GM19467 (cell line): ENCODE results near the gene IFIH1.

Experiments used
- ATAC-seq: cut with Tn5 transposase; IDR thresholded peaks from one replicate; pipeline ENCODE4 v1.9.1; 2021; ENCODE audit warnings: mild to moderate bottlenecking, moderate library complexity; ENCODE audit not compliant: unreplicated experiment

Gene IFIH1

DNA sequence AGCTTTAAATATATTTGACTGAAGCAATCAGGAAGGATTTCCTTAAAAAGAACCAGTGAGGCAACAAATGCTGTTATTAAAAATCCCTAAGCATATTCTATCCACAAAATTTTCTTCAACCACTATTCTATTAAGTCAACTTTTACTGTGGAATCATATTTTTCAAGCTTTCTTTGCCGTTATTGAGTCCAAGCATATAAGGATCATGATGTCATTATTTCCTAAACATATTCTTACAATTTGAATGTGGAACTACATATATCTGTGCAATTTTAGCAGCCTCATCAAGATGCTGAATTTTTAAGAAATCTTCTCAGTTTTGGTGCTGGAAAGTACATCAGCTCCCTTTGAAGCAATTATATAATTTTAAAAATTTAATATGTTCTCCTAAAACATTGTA, 5.6 kb downstream of the IFIH1 start:
- no peak for ATAC-seq

DNA sequence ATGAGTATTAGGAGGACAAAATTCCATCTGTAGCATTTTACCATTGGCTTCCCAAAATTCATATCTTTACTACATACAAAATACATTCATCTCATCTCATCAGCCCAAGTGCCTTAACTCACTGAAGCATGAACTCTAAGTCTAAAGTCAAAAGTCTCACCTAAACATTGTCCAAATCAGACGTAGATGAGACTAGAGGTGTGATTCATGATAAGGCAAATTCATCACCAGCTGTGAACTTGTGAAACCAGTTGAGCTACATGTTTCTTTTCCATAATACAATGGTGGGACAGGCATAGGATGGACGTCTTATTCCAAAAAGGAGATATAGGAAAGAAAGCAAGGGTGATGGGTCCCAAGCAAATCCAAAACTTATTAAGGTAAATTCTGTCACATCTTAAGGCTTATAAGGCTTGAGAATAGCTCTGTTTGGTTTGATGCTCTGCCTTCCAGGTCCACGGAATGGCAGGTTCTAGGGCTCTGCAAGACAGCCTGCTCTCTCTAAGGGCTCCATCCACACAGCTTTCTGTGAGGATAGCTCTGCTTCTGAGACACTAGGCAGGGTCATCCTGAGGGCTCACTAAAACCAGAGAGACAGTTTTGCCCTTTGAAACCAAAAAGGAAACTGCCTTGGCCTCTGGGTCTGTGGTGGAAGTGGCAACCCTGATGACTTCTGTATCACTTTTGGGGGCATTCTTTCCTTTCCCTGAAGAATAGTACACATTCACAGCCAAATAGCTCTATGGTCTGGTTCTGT, 9.6 kb downstream of the IFIH1 start:
- peak; percentile 52 for ATAC-seq

DNA sequence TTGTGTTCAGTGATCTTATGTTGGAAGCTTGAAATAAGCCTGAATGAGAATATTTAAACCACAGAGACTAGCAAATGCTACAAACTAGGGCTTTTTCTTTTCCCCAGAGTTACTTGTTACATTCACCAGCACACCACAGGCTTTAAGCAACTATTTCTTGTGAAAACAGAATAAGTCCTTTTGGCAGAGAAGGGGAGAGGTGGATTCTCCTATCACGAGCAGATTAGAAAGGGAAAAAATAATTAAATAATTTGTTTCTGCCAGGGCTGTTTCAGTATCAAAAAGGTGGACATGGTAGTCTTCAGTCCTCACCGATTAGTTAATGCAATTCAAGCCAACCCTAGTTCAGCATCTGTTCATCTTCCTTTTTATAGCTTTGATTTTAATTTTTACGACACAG, 12.6 kb downstream of the IFIH1 start:
- ATAC-seq, result no peak

DNA sequence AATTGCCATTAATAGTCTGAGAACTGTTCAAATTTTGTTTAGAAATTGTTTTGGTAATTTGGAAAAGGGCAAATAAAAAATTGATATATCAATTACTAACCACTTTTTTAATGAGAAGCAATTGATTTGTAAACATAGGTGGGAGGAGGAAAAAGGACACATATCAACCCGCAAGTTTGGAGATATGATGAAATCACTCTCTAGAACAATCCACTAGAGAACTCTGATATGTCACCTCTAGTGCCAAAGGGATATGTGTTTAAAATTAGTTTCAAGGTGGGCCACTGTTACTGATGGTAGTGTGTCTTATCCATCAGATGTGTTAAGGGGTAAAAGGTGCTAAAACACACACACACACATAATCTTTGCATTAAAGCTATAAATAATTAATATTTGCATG, 16.6 kb downstream of the IFIH1 start:
- no peak for ATAC-seq

DNA sequence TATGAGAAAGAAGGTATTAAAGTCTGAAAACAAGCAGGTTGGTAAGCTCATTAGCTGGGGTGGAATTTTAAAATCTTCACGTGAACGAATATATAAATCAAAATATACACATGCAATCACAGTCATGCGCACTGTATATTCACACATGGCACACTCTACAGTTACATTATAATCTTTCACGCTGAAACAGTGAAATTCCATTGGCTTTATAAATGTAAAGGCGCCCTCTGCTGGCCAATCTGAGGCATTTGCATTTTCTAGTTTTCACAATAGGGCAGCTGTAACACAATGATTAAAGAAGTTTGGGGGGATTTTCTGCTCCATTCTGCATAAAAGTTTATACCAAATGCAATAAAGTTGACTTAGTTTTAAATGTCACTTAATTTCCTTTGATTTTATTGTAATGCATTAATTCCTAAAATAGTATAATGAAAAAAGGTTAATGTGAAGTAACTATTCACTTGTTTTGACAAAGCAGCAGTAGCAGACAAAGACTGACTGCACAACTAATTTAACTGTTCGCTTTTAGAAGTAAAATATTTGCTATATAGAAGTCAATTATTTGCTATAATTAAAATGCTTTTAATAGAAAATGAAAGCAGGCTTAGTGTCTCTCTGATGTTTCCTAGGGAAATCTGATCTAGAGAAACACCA, 17.2 kb downstream of the IFIH1 start:
- no peak for ATAC-seq

DNA sequence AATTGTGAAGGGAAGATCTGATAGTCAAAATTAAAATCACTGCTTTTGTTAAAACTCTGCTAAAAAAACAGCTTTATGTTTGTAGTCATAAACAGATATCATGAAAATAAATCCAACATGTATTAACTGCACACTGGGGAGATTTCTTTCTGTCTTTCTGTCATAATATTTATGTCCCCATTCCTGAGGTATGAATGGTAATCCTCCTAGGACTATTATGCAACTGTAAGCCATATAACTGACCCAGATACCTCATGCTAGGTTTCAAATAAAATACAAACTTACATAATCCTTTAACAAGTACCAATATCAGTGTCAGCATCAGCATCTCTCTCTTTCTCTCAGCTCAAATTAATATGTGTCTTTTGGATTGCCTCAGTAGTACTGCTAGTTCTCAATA, 18.2 kb downstream of the IFIH1 start:
- ATAC-seq, result no peak

DNA sequence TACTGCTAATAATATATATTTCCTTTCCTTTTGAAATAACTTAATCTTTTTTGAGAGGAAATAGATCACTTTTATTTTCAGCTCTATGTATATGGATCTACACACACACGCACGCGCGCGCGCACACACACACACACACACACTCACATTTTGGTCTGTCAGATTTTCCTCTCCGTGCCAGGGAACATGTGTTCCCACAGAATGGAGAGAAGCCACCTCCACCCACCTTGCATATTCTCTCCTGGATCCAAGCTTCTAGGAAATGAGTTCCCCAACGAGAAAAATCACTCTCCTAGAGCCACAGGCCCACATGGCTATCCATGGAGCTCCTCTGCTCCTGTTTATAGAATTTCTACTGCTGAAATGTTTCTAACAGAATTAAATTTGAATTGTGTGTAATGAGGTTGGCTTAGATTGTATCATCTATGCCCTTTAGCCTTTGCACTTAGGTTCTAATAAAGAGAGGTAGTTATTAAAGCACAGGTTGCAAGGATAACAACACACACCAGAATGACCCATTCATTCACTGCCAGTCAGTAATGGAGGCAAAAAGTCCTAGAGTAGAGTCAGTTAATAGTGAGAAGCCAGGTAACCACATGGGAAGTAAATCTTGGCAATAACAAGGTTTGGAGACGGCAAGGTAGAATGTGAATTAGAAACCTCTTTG, 19.7 kb downstream of the IFIH1 start:
- no peak for ATAC-seq

DNA sequence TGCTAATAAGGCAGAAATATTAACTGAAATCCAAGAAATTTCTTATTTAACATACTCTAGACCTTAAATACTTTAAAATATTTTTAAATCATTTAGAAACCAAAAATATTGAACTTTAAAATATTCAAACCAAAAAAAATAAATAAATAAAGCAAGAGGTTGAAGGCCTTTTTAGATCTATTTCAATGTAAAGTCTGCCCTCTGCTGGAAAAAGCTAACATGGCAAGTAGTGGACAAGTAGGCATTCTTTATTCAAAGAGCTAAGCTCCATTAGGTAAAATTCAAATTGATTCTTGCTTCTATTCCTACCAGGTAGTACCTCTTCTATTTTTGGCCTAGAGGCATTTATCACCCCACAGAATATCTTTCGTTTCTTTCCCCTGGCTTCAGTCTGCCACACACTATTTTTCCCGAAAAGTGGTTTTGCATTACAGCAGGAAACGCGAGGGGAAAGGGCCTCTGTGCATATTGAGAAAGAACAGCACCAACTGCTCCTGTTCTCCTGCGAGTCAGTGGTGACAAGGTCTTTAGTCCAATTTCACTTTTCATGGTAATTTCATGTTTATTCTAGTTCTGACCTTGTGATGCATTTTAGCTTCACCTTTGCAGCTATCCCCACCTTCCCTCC, 20.4 kb downstream of the IFIH1 start:
- ATAC-seq, result peak; percentile 38

DNA sequence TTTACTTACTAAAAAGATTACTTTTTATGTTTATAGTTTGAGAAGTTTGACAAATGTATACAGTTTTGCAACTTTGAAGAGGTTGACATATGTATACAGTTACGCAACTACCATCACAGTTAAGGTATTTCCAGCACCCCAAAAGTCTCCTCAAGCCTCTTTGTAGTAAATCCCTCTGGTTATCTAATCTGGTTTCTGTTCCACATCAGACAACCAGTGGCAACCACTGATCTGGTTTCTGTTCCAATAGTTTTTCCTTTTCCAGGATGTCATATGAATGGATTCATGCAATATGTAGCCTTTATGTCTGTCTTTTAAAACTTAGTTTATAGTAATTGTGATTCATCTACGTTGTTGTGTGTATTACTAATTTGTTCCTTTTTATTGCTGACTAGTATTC, 23.5 kb downstream of the IFIH1 start:
- no peak for ATAC-seq

DNA sequence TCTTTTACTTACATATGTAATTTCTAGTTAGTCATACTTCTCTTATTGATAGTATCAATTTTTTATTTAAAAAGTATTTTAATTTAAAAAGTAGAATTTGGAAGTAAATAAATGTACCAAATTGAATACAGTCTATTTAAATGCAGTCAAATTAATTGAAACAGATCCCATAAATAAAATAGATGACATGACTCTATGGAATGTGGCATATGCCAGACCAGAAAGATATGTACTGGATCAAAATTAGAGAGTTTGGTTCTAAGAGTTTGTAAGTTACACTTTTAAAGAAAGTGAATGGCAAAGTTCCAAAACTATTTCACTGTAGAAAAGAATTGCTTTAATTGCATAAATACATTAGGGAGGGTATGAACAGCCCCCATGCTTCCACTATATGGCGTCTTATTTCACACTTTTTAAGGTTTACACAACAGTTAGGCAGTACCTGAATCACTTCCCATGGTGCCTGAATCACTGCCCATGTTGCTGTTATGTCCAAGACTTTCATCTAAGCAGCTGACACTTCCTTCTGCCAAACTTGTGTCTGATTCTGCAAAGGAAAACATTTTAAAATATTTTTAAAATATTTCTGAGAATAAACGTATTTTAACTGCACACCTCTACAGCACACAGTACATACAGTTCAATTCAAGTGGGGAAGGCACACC, 25.2 kb downstream of the IFIH1 start:
- no peak for ATAC-seq

DNA sequence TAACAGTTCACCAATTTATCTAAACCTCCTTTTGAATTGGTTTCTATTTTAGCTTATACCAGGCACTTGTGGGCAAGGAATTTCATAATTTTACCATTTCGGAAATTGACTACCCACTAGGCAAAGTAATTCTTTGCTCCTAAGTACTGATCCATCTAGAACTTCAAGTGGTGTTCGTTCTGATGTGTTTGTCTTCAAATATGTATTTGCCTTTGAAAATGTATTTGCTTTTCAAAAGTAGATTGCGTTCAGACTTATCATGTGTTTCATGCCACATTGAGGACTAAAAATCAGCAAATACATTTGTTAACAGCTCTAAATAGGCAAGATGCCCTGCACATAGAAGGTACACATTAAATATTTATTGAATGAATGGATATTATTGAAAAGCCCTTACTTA, 26.7 kb downstream of the IFIH1 start:
- ATAC-seq, result no peak

DNA sequence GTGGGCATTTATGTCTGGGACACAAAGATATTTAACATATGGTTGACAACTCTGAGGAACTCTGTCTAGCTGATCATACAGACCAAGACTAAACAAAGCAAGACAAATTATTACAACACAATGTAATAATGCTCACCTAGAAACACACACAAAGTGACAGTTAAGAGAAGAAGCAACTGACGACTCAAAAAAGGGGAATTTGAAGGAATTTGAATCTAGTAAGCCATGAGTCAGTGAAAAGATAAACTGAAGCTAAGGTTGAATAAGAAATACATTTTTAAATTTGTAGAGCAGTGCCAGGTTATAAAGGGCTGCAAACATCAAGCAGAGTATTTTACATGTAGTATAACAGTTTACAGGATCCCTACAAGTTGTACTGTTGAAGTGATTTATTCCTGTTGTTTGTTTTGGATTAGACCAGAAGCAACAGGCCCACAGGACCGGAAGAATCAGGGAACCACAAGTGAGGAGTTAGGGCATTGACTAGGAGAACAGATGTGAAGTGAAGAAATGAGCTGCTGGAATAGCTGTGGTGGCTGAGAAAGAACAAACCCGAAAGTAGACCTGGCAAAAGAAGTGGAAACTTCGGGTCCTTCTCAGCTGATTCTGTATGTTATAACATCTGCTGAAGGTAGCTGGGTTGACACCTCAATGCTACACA, 35.6 kb downstream of the IFIH1 start:
- ATAC-seq, result no peak

DNA sequence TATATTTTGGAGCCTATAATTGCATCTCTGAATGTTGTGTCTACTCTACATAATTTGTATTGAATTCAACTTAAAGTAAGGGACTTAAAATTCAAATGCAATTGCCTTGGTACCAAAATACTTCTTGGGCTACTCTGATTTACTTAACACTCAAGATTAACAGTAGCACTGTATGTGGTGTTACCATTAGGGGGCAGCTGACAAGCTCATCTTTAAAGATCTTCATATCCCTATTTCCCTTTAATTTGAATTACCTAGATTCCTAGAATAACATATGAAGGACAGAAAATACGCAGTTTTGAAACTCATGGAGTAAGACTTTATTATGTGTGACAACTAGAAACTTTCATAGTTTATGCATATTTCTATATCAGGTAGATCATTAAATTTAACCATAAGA, 37.8 kb downstream of the IFIH1 start:
- ATAC-seq, result no peak

DNA sequence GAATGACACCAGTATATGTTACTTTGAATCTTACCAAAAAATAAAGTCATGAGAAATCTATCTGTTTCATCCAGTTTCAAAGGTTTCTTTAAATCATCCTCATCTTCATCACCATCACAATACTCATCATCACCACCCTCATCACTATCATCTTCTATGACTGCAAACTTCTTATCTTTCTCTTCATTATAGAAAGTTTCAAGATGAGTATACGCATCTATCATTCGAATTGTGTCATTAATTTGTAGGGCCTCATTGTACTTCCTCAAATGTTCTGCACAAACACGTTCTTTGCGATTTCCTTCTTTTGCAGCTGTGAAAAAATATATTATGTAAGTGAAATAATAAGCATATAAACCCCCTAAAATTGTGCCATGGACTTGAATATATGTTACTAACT, 41.1 kb downstream of the IFIH1 start:
- ATAC-seq, result no peak

DNA sequence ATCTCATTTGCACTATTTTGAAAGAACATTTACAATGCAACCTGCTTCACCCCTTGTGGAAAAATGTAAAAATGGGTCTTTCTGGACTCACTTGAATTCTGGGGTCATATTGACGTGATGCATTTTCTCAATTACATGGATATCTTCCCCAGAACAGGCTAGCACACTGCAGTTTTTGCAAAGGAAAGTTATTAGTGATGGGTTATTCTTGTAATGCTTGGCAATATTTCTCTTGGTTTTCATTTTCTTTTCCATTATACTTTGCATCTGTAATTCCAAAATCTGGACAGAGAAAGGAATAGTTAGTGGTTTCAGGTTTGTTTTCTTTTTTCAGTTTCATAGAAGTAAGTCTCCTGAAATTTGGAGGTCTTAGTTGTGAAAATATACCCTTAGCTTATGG, 50.5 kb downstream of the IFIH1 start:
- no peak for ATAC-seq

DNA sequence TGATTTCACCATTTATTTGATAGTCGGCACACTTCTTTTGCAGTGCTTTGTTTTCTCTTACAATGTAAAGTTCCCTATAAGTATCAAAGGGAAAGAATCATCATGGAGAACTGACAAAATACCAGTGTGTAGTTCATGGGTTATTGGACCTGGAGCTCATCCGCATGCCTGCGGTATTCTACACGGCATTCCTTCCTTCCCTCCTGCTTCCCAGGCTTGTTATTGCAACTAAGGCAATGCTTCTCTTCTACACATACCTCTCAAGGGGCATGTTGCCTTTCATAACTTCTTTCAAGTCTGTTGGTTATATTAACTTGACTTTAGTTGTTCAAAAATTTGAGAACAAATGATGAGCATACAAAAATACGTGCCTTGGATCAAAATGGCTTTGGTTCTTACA, 51.0 kb downstream of the IFIH1 start:
- ATAC-seq, result no peak

DNA sequence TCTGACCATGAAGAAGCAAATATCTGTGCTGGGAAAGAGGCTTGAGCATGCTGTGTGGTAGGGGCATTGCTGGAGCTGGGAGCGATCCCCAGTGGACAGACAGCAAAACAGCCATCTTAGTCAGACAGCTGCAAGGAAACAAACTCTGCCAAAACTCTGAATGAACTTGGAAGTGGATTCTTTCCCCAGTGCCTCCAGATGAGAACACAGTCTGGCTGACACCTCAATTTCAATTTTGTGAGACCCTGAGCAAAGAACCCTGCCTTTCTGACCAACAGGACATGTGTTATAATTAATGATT, 52.1 kb downstream of the IFIH1 start:
- no peak for ATAC-seq

DNA sequence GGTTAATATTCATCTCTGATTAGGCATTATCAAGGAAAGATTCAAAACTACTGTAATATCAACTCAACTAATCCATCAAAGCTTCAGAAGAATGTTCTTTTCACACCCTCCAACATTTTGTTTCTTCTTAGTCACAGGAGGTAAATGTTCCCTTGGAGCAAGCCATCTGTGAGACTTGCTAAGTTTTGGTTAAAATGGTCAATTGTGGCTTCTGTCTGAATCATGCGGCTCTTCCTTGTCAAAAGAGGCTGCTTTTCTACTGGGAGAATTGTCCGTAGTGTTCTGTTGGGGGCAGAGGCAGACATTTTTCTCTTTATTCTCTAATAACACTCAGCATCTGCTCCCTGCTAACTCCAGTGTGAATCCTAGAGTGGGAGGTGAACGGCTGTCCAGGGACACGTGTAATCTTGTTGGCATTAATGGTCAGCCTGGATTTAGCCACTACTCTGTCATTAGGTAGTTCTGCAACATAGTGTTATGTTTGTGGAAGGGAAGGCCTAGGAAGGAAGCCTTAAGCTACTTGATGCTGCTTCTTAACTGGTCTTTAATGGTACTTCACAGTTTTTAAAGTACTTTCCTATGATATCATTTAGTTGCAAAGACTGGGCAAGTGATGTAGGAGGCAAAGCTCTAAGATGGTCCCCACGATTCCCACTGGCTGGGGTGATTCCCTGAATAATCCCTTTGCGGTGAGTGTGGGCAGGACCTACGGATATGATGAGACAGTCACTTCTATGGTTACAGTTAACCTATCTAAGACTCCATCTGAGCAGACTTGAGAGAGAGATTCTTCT, 52.6 kb downstream of the IFIH1 start:
- no peak for ATAC-seq

DNA sequence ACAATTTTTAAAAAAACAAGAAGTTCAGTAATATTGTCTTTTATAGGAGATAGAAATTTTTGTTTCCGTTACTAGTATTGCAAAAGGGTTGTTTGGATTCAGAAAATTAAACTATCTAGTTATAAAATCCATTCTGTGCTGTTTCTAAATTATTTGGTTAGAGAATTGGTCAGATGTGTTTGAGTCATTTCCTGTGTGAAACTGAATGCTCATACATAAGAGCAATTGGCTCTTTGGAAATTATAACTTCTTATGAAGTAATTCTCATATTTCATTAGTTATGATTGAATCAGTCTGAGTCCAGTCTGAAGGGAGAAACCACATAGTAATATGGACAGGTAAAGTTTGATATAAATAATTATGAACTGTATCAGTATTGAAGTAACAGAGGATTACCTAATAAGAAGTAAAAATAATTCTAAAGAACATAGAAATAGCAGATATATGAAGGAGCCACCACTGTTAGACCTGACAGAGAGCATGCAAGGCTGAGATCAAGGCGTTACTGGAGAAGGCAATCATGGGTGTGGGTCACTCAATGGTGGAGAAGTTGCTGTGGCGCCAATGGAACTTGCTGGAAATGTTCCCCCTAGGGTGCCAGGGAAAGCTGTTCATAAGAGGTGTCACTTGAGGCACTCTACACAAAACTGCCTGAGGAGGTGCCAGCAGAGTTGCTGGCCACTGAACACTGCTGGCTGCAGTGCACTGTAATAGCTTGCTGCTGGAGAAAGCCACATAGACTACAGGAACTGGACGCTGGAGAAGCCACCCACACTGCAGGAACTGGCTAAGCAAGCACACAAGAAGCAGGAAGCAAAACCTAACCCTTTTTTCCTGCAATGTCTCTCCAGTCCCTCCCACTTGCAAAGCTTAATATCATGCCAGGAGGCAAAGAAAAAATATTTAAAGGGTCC, 57.2 kb downstream of the IFIH1 start:
- ATAC-seq, result peak; percentile 54
